GM18907 (cell line): Measurements from ENCODE around the gene BBX.
A peak's percentile ranks its signal among the peaks of the same experiment; 100 is the strongest.

ENCODE experiments used
- ATAC-seq: cut with Tn5 transposase; IDR thresholded peaks from one replicate; pipeline ENCODE4 v1.9.1; 2021; ENCODE audit warnings: mild to moderate bottlenecking, moderate library complexity; ENCODE audit not compliant: unreplicated experiment

Gene BBX

DNA sequence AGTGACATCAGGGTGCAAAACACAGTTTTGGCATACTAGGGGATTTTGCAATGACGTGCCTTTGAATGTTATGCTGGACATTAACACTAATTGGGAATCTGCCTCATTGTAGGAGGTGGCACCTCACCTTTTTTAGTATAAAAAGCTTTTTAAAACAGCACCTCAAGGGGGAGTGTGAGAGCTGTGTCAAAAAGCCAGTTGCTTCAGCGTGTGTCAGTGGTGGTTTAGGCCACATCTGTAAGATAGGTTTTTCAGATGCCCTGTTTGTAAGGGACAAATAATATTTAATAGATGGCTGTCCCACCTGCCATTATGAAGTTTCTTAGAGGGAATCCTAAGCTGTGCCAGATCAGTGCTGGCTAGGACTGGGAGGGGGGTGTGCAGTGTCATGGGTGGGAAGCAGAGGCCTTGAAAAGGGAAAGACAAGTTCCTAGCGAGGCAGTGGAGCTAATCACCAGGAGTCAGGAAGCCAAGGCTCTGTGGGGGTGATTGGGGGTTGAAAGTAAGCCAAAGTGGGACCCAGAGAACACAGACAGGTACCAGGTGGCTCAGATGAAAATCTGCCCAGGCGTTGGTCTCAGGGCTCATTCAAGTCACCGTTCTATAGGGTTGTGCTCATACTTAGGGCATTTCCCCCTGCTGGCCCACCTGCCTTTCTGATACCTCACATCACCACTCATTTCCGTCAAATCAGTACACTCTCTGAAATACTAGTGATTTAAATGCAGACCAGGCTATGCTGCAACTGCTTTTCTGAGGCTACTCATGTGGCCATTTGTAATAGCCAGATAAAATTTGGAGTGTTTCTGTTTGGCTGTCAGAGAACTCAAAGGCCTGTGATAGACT lies 120.5 kb downstream of the BBX start:
- ATAC-seq, result peak; percentile 49

DNA sequence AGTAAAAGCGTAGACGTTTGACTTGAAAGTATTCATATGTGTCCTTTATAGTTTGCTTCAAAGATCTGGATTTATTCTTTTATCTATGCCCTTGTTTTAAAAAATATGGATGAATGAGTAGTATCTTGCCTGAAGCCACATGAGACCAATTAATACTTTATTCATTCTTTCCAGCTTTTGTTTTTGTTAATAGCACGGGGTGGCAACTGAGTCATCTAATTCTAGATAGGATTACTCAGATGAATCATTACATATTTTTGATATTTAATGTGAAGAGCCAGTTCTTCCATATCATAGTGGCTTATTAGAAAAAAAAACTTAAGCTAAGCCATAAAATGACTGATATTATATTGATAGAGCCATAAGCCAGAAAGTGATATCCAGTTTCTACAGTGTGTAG lies 121.9 kb downstream of the BBX start:
- ATAC-seq, result no peak

DNA sequence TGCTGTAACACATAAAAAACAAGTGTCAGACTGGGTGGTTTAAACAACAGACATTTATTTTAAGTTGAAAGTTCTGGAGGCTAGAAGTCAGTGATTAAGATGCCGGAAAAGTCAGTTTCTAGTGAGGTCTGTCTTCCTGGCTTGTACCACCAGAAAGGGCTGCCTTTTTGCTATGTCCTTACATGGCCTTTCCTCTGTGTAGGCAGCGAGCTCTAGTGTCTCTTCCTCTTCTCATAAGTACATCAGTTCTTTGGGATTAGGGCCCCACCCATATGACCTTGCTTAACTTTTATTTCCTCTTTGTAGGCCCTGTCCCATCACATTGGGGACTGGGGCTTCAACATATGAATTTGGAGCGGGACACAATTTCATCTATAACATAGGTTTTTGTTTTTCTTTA lies 128.0 kb downstream of the BBX start:
- ATAC-seq, result no peak

DNA sequence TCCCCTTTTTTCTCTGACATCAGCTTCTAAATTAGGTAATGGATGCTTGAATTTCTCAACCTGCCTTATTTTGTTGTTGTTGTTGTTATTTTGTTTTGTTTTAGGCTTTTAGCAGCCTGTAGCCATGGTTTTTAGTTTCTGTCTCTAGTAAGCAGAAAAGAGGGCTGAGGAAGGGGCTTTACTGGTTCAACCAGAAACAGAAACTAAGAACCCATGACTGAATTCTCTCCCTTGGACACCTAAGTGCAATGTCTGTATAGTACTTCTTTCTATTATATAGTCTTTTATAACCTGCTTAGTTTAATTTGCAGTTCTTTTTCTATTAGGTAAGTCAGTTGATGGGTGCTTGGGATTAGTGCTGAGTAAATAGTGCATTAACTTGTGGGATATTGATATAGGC lies 129.0 kb downstream of the BBX start:
- ATAC-seq, result peak; percentile 77

DNA sequence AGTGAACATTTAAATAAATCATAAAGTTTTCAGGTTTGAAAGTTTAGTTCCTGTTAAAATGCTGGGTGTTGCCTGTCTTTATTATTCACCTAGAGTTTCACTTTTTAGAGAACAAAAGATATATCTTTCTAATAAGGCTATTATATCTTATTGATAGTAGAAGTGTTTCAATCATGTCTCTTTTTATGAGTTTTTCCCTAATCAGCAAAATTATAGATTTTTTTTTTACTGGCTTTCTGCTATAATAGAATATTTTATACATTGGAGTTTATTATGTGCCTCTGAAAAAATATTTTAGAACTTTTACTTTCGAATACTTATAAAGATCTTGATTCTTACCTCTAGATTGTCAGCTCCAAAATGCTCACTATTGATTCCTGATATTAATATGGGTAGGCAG lies 131.5 kb downstream of the BBX start:
- ATAC-seq, result no peak

DNA sequence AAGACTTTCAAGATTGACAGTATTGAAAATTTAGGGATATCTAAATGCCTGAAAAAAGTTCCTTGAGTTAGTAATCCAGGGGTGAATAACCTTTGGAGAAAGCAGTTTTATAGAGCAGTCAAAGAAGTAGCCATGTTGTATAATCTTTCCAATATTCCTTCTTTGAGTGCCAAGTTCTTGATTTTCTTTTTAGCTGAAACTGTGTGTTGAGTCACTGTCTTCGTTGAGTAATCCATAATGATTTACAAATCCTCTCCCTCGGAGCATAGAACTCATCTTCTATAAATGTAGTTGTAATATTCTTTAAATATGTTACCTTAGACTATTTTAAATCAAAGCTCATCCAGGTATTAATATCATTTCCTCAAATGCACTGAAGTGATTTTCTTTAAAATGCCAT lies 135.2 kb downstream of the BBX start:
- ATAC-seq, result no peak

DNA sequence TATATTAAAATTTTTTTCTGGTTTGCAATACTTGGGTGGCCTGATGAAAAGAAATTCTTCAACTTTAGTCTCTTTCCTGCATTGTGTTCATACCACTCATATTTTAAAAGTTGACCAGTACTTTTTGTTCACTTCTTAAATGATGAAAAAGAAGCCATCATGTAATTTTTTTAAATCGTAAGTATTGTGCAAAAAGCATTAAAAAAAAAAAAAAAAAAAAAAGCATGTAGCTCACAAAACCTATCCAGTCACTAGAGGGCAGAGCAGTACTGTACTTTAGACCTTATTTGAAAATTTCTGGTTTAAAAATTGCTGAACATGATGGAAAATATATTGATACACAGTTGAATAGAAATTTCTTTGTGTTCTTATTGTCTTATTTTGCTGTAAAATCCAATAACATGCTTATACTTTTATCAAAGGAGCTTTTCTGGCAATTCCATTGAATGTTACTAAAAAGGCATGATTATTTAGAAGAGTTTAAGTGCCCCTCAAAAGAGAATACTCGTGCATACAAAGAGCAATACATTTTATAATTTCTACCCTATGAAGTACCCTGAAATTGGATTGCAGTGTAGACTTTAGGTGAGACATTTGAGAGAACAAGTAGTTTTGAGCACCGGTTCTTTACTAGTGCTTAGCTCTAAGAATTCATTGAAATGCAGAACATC lies 137.7 kb downstream of the BBX start:
- no peak for ATAC-seq

DNA sequence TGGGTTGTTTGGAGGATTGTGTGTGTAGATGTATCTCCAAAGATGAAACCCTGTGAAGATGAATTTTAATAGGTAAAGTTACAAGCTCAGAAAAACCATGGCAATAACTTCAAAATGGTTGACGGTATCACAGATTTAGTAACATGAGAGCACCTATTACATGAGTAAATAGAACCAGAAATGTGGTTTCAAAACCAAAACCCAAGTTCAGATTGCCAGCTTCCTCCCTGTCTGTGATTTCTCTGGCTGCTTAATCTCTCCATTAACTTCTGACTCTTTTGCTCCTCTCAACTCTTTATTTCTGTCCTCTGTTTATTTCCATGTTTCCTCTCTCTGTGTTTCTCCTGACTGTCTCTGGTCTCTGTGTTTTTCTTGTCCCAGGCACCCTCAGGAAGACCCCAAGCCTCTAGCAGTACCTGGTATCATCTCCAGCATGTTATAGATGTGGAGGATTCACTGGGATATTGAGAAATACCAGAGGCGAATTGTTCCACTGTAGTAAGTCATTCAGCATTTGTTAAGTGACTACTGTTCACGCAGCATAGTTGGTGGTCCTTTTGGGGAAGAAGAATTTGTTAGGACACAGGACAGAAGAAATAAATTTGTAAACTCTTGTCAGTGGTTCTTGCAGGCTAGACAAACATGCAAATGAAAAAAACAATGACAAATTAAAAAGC lies 138.8 kb downstream of the BBX start:
- ATAC-seq, result peak; percentile 62

DNA sequence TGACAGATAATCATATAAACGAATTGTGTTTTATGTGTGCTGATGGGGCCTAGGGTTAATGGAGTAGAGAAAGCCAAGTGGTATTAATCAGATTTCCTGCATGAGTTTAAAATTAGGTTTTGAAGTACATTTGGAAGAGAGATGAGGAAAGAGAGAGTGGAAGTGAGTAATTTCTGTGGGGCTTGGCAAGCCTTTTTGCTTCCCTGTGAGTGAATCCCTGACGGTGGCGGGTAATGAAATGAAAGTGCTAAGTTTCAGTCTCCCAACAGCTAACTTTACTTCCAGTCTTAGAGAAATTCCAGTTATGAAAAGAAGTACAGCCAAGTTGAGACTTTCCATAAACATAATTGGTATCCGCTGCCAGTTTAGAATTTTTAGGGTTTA lies 139.4 kb downstream of the BBX start:
- no peak for ATAC-seq

DNA sequence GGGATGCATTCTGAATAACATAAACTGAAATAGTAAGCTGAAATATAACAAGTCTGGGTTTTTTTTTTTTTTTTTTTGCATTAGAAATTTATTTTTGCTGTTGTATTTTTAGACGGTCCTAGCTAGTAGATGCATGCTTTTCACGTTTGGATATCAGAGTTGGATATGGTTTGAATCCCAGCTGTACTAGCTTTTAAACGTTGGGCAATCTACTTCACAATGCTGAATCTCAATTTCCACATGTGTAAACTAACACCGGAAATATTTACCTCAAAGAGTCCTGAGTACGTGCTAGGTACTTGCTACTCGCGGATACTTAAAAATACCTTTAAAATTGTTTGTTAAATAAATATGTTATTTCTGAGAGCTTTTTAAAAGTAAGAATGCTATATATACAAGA lies 139.8 kb downstream of the BBX start:
- ATAC-seq, result no peak

DNA sequence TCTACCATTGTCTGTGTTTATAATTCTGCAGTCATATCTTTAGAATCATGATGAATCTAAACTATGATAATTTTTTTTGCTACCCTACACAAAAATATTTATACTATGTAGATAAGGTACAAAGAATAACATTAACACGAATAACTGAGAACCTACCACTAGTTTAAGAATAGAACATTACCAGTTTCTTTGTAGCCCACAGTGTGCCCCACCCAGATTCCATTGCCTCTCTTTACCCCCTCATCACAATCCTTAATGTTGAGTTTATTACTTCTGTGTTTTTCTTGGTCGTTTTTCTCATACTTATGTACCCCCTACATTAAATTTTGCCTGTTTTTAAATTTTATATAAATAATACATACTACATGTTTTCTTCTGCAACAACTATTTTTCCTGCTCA lies 140.5 kb downstream of the BBX start:
- no peak for ATAC-seq

DNA sequence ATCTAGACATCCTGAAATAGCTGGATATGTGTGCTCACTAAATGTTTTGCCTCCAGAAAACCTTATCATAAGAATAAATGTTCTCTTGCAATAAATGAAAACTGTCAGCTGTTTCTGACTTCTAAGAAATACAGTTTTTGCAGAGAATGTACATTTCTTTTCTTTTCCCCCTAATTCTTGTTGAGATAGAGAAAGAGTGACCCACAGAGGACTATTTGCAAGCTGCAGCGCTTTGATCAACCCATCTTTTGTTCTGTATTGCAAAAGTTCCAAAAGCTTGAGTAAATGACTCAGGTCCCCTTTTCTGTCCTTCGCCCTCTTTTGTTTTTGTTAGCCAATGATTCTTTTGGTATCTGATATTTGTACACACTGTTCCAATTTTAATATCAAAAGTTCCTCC lies 141.9 kb downstream of the BBX start:
- ATAC-seq, result no peak

DNA sequence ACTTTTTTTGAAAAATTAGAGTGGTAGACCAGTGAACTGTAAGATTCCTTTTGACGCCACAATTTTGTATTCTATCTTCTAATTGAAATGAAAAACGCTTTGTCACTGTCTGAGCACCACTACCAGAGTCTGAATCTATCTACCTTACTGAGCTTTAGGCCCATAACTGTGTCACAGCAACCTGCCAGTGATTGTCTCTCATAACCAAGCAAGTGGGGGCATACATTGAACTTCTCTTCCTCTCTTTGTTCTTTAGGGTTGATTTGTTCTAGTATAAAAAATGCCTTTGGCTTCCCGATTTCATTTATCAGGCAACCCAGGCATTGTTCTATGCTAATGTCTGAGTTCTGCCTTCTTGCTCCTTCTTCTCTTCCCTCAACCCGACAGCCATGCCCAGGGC lies 142.6 kb downstream of the BBX start:
- ATAC-seq, result no peak

DNA sequence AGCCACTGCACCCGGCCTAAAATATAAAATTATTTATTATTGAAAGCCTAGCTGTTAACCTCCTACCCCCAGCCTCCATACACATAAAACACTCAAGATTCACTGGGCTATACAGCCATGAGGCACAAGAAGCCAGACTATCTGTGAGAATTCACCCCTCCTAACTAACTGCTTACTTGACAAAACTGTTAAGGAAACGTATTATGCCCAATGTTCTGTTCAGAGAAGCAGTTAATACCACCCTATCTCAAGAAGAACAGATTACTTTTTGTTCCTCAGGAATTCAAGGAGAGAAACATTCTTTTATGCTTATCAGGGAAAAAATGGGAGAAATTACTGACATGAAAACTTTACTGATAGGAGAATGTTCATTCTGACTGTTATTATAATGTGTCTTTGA lies 144.1 kb downstream of the BBX start:
- no peak for ATAC-seq

DNA sequence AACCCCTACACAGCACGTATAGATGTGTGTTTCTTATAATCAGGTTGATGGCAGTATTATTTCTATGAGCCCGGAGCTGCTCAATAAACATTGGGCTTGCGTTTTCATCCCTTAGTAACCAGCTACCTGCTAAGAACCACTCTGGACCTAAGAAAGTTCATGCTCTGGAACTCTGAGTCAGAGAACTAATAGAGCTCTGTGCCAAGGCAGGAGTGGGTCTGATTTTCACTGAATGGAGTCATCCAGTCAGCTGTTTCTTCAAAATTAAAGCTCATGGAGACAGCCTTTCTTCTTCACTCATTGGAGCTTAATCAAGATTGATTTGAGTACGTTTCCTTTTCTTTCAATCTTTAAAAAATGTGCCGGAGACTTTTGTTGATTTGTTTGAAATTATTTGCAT lies 145.7 kb downstream of the BBX start:
- no peak for ATAC-seq

DNA sequence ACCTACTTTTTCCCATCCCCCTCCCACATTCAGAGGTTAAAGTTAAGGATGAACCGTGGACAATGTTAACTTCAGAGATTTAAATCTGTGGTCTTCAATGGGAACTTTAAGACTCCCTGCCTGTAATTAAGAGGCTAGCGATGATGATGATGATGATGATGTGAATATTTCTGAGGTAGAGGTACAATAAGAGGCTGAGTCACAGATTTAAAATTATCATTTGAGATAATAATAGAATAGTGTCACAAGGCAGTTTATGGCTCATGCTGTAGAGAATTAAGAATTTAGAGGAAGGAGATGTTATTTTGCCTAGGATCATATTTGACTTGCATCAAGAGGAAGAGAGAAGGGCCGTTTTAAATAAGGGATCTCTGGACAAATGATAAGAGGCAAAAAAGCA lies 146.2 kb downstream of the BBX start:
- no peak for ATAC-seq

DNA sequence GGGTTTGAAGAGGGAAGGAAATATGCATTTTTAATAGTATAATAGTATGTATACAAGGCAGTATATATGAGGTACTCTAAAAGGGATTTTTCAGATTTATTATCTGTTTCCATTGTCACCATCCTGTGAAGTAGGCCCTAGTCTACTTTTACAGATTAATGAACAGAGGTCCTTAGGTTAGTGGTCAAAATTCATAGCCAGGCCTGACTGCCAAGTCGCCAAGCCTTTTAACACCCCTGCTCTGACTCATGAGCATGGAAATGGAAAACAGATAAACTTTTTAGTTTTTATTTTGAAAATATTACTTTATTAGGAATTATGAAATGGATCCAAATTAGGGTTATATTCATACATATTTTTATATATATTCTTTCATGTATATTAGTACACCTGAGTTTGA lies 146.9 kb downstream of the BBX start:
- ATAC-seq, result no peak

DNA sequence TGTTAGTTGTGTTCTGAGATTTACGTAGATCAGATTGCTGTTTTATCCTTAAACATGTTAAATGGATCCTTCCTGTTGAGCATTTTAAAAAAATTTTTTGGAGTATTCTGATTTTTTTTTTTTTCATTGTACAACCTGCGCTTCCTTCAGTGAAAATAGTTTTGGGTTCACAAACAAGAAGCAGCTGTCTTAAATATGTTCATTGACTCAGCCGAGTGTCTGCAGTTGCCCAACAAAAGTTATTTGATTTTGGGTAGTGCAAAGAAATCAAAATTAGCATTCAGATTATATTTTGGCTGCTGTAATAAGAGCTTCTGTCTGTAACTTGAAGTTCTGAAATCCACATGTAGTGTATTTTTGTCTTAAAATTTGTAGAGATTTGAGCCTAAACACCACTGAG lies 148.2 kb downstream of the BBX start:
- ATAC-seq, result no peak

DNA sequence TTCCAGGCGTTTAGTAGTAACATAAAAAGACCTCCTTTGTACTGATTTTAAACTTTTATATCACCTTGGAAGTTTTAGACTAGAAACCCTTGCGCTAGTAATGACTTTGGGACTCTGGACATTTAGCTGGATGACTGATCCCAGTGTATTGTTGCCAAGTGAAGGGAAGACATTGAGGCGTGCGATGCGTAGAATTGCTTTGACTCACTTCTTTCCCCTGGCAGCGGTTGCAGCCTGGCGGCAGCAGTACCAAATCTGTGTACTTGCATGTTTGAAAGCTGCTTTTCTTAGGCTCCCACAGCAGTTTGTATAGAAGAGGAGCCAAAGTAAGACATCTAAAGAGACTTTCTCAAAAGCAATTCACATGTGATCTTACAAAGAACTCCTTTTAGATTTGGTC lies 151.6 kb downstream of the BBX start:
- ATAC-seq, result no peak

DNA sequence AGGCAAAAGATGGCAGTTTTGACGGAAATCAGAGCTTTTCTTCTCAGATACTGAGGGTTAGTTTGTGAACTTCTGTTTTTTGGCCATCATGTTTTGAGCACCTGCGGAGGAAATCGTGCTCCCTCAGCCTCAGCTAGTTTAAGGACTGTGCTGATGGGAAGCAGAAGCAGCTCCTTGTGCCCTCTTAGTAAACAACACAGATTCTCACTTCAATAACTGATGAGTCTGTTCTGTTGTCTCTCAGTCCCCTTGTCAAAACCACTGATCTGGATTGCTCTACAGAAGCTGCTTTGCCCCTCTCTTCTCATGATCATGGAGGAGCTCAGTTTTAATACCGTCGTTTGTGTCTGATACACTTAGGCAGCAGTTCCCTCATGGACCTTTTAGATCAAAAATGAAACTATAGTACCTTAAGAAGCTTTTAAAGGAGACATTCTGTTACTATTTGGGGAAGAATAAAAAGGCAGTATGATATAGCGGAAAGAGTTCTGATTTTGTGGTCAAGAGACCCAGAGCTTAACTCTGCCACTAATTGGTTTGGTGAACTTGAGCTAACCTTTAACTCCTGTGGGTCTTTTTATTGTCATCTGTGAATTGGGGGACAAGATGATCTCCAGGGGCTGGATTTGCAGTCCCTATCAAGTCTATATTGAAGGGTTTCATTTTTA lies 152.6 kb downstream of the BBX start:
- peak; percentile 67 for ATAC-seq

DNA sequence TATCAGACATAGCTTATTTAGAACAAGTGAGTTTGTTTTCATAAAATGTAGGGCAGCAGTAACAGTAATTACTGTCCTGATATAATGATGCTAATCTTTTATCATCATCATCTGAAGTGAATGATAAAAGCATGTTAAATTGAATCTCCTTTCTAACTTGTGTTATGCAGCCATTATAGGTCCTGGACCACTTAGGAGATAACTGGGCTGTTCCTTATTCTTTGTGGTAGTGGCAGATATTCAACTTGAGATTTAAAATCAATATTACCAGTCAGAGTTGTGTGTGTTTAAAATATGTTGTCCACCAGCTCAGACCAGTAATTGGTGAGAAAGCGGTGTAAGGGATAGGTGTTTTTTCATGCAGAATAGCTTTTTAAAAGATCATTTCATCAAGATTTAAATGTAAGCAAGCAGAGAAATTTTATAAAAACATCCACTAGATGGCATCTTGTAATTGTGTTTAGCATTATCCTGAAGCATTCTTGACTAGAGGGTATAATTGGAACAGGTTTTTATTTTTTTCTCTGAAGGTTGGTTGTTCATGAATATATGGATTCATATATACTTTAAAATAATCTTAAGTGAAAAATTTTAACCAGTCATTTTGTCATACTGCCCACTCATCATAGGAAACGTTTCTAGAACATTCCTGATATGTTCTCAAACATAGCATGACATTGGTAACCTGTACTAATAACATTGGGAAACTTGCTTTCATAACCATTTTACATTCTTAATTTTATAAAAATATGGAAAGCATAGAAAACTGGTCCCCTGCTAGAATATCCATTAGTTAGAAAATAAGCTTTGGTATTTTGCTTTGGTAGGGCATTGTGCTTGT lies 153.9 kb downstream of the BBX start:
- no peak for ATAC-seq
